Activated gamma-delta T cell (primary cell): ENCODE data around the gene ETS2.

ENCODE experiments used
- DNase-seq: peaks from one replicate; lab custom pipeline; 2025; lab: John Stamatoyannopoulos, UW

The ETS2 gene

GRCh38 chr21:38861989-38862683 is 56.4 kb downstream of the ETS2 start:
- DNase-seq, result no peak

GRCh38 chr21:38863291-38863690 is 57.6 kb downstream of the ETS2 start:
- no peak for DNase-seq

GRCh38 chr21:38863843-38864363 is 58.2 kb downstream of the ETS2 start:
- no peak for DNase-seq

- DNase-seq, result no peak
These were observed 59.2 kb downstream of the ETS2 start for GRCh38 chr21:38864964-38865363.

GRCh38 chr21:38869196-38869595 is 63.5 kb downstream of the ETS2 start:
- no peak for DNase-seq

- DNase-seq, result no peak
These were observed 64.2 kb downstream of the ETS2 start for GRCh38 chr21:38869946-38870345.
